Measurements from ENCODE around the gene MYO15A. TPM values are rescaled to one million over a fixed set of nuclear protein-coding genes. Genes with fewer than 3 reads are reported as not detected.

MYO15A gene
- total RNA-seq, 2 donors from 2014 or later: 2.3 to 6.1 TPM

DNA sequence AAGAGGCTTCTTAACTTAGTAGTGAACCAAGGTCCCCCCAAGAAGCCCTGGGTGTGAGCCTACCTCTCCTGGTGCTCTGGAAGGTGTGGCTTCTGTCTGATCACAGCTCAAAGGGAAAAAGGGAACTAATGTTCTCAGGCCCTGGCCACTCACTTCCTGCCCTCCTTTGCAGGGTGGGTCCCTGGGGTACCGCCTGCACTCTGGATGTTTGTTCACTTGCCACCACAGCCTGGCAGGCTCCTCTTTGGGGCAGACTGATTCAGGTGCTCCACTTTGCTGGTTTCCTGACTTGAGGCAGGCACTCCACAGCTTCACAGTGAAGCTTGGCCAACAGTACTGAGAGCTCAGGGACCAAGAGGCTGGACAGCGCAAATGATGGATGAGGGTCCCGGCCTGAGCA is 5.9 kb upstream of the MYO15A start:
- no peak for ATAC-seq (ENCODE audit: insufficient number of reproducible peaks, low FRiP score, low read depth)
- no peaks in the 10 kb centered on the region for H3K27me3 ChIP-seq (replicated peaks; ENCODE audit: insufficient read depth)
- H3K36me3 ChIP-seq: peaks cover 47% of the 10 kb centered on the region
- TF ChIP-seq, protein P1, sequence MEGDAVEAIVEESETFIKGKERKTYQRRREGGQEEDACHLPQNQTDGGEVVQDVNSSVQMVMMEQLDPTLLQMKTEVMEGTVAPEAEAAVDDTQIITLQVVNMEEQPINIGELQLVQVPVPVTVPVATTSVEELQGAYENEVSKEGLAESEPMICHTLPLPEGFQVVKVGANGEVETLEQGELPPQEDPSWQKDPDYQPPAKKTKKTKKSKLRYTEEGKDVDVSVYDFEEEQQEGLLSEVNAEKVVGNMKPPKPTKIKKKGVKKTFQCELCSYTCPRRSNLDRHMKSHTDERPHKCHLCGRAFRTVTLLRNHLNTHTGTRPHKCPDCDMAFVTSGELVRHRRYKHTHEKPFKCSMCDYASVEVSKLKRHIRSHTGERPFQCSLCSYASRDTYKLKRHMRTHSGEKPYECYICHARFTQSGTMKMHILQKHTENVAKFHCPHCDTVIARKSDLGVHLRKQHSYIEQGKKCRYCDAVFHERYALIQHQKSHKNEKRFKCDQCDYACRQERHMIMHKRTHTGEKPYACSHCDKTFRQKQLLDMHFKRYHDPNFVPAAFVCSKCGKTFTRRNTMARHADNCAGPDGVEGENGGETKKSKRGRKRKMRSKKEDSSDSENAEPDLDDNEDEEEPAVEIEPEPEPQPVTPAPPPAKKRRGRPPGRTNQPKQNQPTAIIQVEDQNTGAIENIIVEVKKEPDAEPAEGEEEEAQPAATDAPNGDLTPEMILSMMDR (IDR thresholded peaks at IDR 0.05): no peak
- H3K27ac ChIP-seq: no peak overlapping the region
- no peak overlapping the region for H3K4me3 ChIP-seq
- H3K9me3 ChIP-seq: no peaks in the 10 kb centered on the region
- DNase-seq (ENCODE audit: low spot score): no peak
- no peaks in the 10 kb centered on the region for H3K4me1 ChIP-seq (ENCODE audit: control insufficient read depth in 1 of 2, low read depth in 2 of 2)

GRCh38 chr17:18105027-18105426 is 3.5 kb upstream of the MYO15A start:
- Histone ChIP-seq H3K27ac (no peak overlapping the region), H3K9me3 (no peaks in the 10 kb centered on the region), H3K27me3 (replicated peaks; ENCODE audit: insufficient read depth) (no peaks in the 10 kb centered on the region), H3K4me3 (no peak overlapping the region), H3K36me3 (peaks cover 29% of the 10 kb centered on the region), H3K4me1 (ENCODE audit: control insufficient read depth in 1 of 2, low read depth in 2 of 2) (no peaks in the 10 kb centered on the region)
- ATAC-seq (ENCODE audit: insufficient number of reproducible peaks, low FRiP score, low read depth) (no peak), DNase-seq (ENCODE audit: low spot score) (no peak)
- TF ChIP-seq, protein P1 (IDR thresholded peaks at IDR 0.05): no peak

DNA sequence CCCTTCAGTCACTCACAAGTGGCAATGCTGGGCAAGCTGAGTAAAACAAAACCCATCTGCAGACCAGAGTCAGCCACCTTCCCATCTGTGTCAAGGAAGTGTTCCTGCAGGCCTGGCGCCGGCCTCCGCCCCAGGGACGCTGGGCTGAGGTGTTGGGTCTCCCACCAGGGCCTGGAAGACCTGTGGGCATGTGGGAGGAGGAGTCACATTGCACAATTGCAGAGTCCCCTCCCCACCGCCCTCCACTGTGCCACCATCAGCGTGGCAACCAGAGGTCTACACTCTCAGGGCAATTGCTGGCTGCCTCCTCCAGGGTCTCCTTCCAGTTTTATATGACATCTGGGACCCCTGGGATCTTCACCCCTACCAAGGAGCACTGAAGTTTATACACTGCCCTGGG is 3.0 kb upstream of the MYO15A start:
- H3K36me3 ChIP-seq: peaks cover 28% of the 10 kb centered on the region

DNA sequence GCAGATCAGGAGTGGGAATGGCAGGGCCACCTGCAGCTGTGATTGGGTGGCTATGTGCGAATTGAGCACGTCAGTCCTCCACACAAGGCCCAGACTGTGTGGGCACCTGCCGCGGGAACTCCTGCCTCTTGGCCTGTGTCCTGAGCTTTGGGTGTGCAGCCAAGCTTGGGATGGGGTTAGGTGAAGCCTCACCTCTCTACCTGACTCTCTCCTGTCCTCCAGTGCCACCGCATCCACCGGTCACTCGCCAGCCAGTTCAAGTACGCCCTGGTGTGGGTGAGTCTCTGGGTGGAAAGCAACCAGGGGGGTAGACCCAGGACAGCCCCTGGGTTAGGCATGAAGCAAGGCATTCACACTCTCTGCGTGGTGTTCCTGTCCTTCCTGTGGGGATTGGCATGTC is 2.3 kb upstream of the MYO15A start:
- TF ChIP-seq, protein P1 (IDR thresholded peaks at IDR 0.05): no peak
- H3K4me3 ChIP-seq: no peak overlapping the region
- DNase-seq (ENCODE audit: low spot score) (no peak), ATAC-seq (ENCODE audit: insufficient number of reproducible peaks, low FRiP score, low read depth) (no peak)
- H3K27ac ChIP-seq: no peak overlapping the region
- no peaks in the 10 kb centered on the region for H3K27me3 ChIP-seq (replicated peaks; ENCODE audit: insufficient read depth)
- no peaks in the 10 kb centered on the region for H3K4me1 ChIP-seq (ENCODE audit: control insufficient read depth in 1 of 2, low read depth in 2 of 2)
- no peaks in the 10 kb centered on the region for H3K9me3 ChIP-seq
- peaks cover 23% of the 10 kb centered on the region for H3K36me3 ChIP-seq

More for the DNA sequence above, 3.0 kb upstream of the MYO15A start:
- no peaks in the 10 kb centered on the region for H3K4me1 ChIP-seq (ENCODE audit: control insufficient read depth in 1 of 2, low read depth in 2 of 2)
- ATAC-seq (ENCODE audit: insufficient number of reproducible peaks, low FRiP score, low read depth): no peak
- no peak overlapping the region for H3K4me3 ChIP-seq
- no peaks in the 10 kb centered on the region for H3K9me3 ChIP-seq
- H3K27me3 ChIP-seq (replicated peaks; ENCODE audit: insufficient read depth): no peaks in the 10 kb centered on the region
- TF ChIP-seq, protein P1 (IDR thresholded peaks at IDR 0.05): no peak
- no peak for DNase-seq (ENCODE audit: low spot score)
- H3K27ac ChIP-seq: no peak overlapping the region

GRCh38 chr17:18107061-18107790 is 1.3 kb upstream of the MYO15A start:
- Histone ChIP-seq H3K4me1 (ENCODE audit: control insufficient read depth in 1 of 2, low read depth in 2 of 2) (no peaks in the 10 kb centered on the region), H3K27me3 (replicated peaks; ENCODE audit: insufficient read depth) (no peaks in the 10 kb centered on the region), H3K27ac (no peak overlapping the region), H3K36me3 (peaks cover 22% of the 10 kb centered on the region), H3K9me3 (no peaks in the 10 kb centered on the region), H3K4me3 (no peak overlapping the region)
- TF ChIP-seq, protein P1 (IDR thresholded peaks at IDR 0.05): no peak
- ATAC-seq (ENCODE audit: insufficient number of reproducible peaks, low FRiP score, low read depth) (no peak), DNase-seq (ENCODE audit: low spot score) (no peak)
